Osteocyte (in vitro differentiated cells): ENCODE measurements around the gene LUZP2. TPM values are rescaled to one million over a fixed set of nuclear protein-coding genes. Genes with fewer than 3 reads are reported as not detected.

Experiments
- DNase-seq: peaks from one replicate; pipeline ENCODE4 v3.0.0; 2021; ENCODE audit warnings: mixed read lengths; ENCODE audit not compliant: unreplicated experiment; ENCODE audit errors: extremely low spot score
- H3K27ac Mint-ChIP-seq: one replicate; pipeline ENCODE4 v1.8.0; 2021; ENCODE audit warnings: mild to moderate bottlenecking, mixed read lengths; ENCODE audit not compliant: unreplicated experiment
- H3K27me3 Mint-ChIP-seq: one replicate; pipeline ENCODE4 v1.8.0; 2021; ENCODE audit warnings: mixed read lengths; ENCODE audit not compliant: unreplicated experiment
- H3K36me3 Mint-ChIP-seq: one replicate; pipeline ENCODE4 v1.8.0; 2021; ENCODE audit warnings: mixed read lengths; ENCODE audit not compliant: unreplicated experiment
- H3K4me1 Mint-ChIP-seq: one replicate; pipeline ENCODE4 v1.8.0; 2021; ENCODE audit warnings: mixed read lengths; ENCODE audit not compliant: unreplicated experiment
- H3K4me3 Mint-ChIP-seq: one replicate; pipeline ENCODE4 v1.8.0; 2021; ENCODE audit warnings: mild to moderate bottlenecking, moderate library complexity, mixed read lengths; ENCODE audit not compliant: unreplicated experiment
- H3K9me3 Mint-ChIP-seq: one replicate; pipeline ENCODE4 v1.8.0; 2021; ENCODE audit warnings: mixed read lengths; ENCODE audit not compliant: unreplicated experiment
- CTCF ChIP-seq: fragments of 200-600 bp; sonication (generic); IDR thresholded peaks from 2 replicates; pipeline ENCODE4 v1.5.0; 2021; ENCODE audit warnings: antibody characterized with exemption, mild to moderate bottlenecking, moderate library complexity
- total RNA-seq: library from RNA; stranded (reverse); gene quantifications from 2 replicates; pipeline ENCODE4 v1.2.1, GENCODE V29; 2021

The LUZP2 gene
- total RNA-seq, 1 donor from 2014 or later, result 3.5 TPM

GRCh38 chr11:24793479-24793878 lies 296.6 kb downstream of the LUZP2 start:
- TF ChIP-seq CTCF, result no peak
- H3K27me3 Mint-ChIP-seq, result no peaks in the 10 kb centered on the region
- DNase-seq, result no peak
- no peaks in the 10 kb centered on the region for H3K4me1 Mint-ChIP-seq
- H3K36me3 Mint-ChIP-seq, result no peaks in the 10 kb centered on the region
- no peaks in the 10 kb centered on the region for H3K9me3 Mint-ChIP-seq
- no peak overlapping the region for H3K4me3 Mint-ChIP-seq
- H3K27ac Mint-ChIP-seq, result no peak overlapping the region

GRCh38 chr11:24794064-24794463 lies 297.2 kb downstream of the LUZP2 start:
- Mint-ChIP-seq H3K9me3 (no peaks in the 10 kb centered on the region), H3K4me1 (no peaks in the 10 kb centered on the region), H3K27ac (no peak overlapping the region), H3K27me3 (no peaks in the 10 kb centered on the region), H3K36me3 (no peaks in the 10 kb centered on the region), H3K4me3 (no peak overlapping the region)
- TF ChIP-seq CTCF, result no peak
- no peak for DNase-seq

GRCh38 chr11:24805671-24806070 lies 308.8 kb downstream of the LUZP2 start:
- DNase-seq, result no peak
- Mint-ChIP-seq H3K9me3 (peaks cover 5% of the 10 kb centered on the region), H3K4me3 (no peak overlapping the region), H3K36me3 (no peaks in the 10 kb centered on the region), H3K4me1 (no peaks in the 10 kb centered on the region), H3K27me3 (no peaks in the 10 kb centered on the region), H3K27ac (no peak overlapping the region)
- TF ChIP-seq CTCF, result no peak

- Mint-ChIP-seq H3K9me3 (peaks cover 5% of the 10 kb centered on the region), H3K27me3 (no peaks in the 10 kb centered on the region), H3K4me1 (no peaks in the 10 kb centered on the region), H3K27ac (no peak overlapping the region), H3K36me3 (no peaks in the 10 kb centered on the region), H3K4me3 (no peak overlapping the region)
- no peak for DNase-seq
- no peak for TF ChIP-seq CTCF
Observed at GRCh38 chr11:24808173-24808572, 311.3 kb downstream of the LUZP2 start.

- Mint-ChIP-seq H3K4me3 (no peak overlapping the region), H3K36me3 (no peaks in the 10 kb centered on the region), H3K4me1 (peaks cover 2% of the 10 kb centered on the region), H3K27ac (no peak overlapping the region), H3K27me3 (no peaks in the 10 kb centered on the region), H3K9me3 (no peaks in the 10 kb centered on the region)
- no peak for TF ChIP-seq CTCF
- no peak for DNase-seq
Observed at GRCh38 chr11:24819006-24819405, 322.2 kb downstream of the LUZP2 start.
